ENCODE data around the gene EIF2AK3. TPM values are rescaled to one million over a fixed set of nuclear protein-coding genes. Genes with fewer than 3 reads are reported as not detected.

The EIF2AK3 gene
- total RNA-seq, 5 donors from 2014 or later (not counting 1 experiment from before 2014, with no cell fraction given): 20.3 to 33.8 (median 25.6) TPM

GRCh38 chr2:88667219-88667618 is 40.0 kb upstream of the EIF2AK3 start:
- POLR2A ChIA-PET: interaction anchor here in 1 of 2 donors (0.5 kb wide), 1 partner anchor 1572 kb away, joined by 4 read pairs; no protein-coding TSS in a partner anchor
- Mint-ChIP-seq H3K9me3 (no peaks in the 10 kb centered on the region), H3K4me1 (peaks cover 0 to 5% (median 3%) of the 10 kb centered on the region in 3 donors)

GRCh38 chr2:88666576-88666975 is 39.3 kb upstream of the EIF2AK3 start:
- Mint-ChIP-seq H3K36me3 (no peaks in the 10 kb centered on the region), H3K4me3 (no peak overlapping the region), H3K27me3 (no peaks in the 10 kb centered on the region), H3K27ac (no peak overlapping the region), H3K4me1 (no peaks in the 10 kb centered on the region), H3K9me3 (no peaks in the 10 kb centered on the region)
- ATAC-seq (replicated peaks in 1 of 4): no peak
- Histone ChIP-seq H3K9me3 (no peaks in the 10 kb centered on the region), H3K27ac (ENCODE audit: low read length) (no peak overlapping the region), H3K27me3 (replicated peaks in 1 of 2; ENCODE audit: control insufficient read depth in 2 of 2, extremely low read depth in 1 of 2, insufficient read depth in 2 of 2, low read length in 1 of 2) (no peaks in the 10 kb centered on the region), H3K4me3 (ENCODE audit: control insufficient read depth in 1 of 2, extremely low read depth in 1 of 2, low read length in 1 of 2) (no peak overlapping the region), H3K36me3 (ENCODE audit: control insufficient read depth in 2 of 2, extremely low read depth in 1 of 2, insufficient read depth in 1 of 2, low read length in 1 of 2) (no peaks in the 10 kb centered on the region), H3K4me1 (ENCODE audit: control insufficient read depth in 1 of 2, extremely low read depth in 1 of 2, insufficient read depth in 2 of 2, low read length in 2 of 2) (no peaks in the 10 kb centered on the region)
- CTCF ChIA-PET: interaction anchor here in 1 of 2 donors (1.1 kb wide), 1 partner anchor 11 kb away, joined by 4 read pairs; no protein-coding TSS in a partner anchor
- no peak for DNase-seq
- WGBS (ENCODE audit: insufficient coverage): 82% methylated on average over 4 of the region's 4 CpGs
- POLR2A ChIA-PET: no interaction called here

More at GRCh38 chr2:88667219-88667618, 40.0 kb upstream of the EIF2AK3 start:
- H3K27me3 Mint-ChIP-seq: no peaks in the 10 kb centered on the region
- DNase-seq (no peak), ATAC-seq (replicated peaks in 1 of 4) (no peak)
- 100% methylated on average over 1 of the region's 2 CpGs for WGBS (ENCODE audit: insufficient coverage)
- H3K27ac Mint-ChIP-seq: no peak overlapping the region
- H3K4me3 Mint-ChIP-seq: no peak overlapping the region
- Histone ChIP-seq H3K36me3 (ENCODE audit: control insufficient read depth in 2 of 2, extremely low read depth in 1 of 2, insufficient read depth in 1 of 2, low read length in 1 of 2) (no peaks in the 10 kb centered on the region), H3K9me3 (no peaks in the 10 kb centered on the region), H3K4me1 (ENCODE audit: control insufficient read depth in 1 of 2, extremely low read depth in 1 of 2, insufficient read depth in 2 of 2, low read length in 2 of 2) (no peaks in the 10 kb centered on the region), H3K4me3 (ENCODE audit: control insufficient read depth in 1 of 2, extremely low read depth in 1 of 2, low read length in 1 of 2) (no peak overlapping the region), H3K27me3 (replicated peaks in 1 of 2; ENCODE audit: control insufficient read depth in 2 of 2, extremely low read depth in 1 of 2, insufficient read depth in 2 of 2, low read length in 1 of 2) (no peaks in the 10 kb centered on the region), H3K27ac (ENCODE audit: low read length) (no peak overlapping the region)
- CTCF ChIA-PET: interaction anchor here in 1 of 2 donors (1.1 kb wide), 1 partner anchor 10 kb away, joined by 4 read pairs; no protein-coding TSS in a partner anchor
- H3K36me3 Mint-ChIP-seq: no peaks in the 10 kb centered on the region

GRCh38 chr2:88660622-88661021 is 33.4 kb upstream of the EIF2AK3 start:
- Histone ChIP-seq H3K4me3 (ENCODE audit: control insufficient read depth in 1 of 2, extremely low read depth in 1 of 2, low read length in 1 of 2) (no peak overlapping the region), H3K4me1 (ENCODE audit: control insufficient read depth in 1 of 2, extremely low read depth in 1 of 2, insufficient read depth in 2 of 2, low read length in 2 of 2) (no peaks in the 10 kb centered on the region), H3K36me3 (ENCODE audit: control insufficient read depth in 2 of 2, extremely low read depth in 1 of 2, insufficient read depth in 1 of 2, low read length in 1 of 2) (no peaks in the 10 kb centered on the region), H3K9me3 (no peaks in the 10 kb centered on the region), H3K27me3 (replicated peaks in 1 of 2; ENCODE audit: control insufficient read depth in 2 of 2, extremely low read depth in 1 of 2, insufficient read depth in 2 of 2, low read length in 1 of 2) (no peaks in the 10 kb centered on the region), H3K27ac (ENCODE audit: low read length) (no peak overlapping the region)
- Mint-ChIP-seq H3K36me3 (no peaks in the 10 kb centered on the region), H3K4me1 (no peaks in the 10 kb centered on the region), H3K9me3 (no peaks in the 10 kb centered on the region), H3K27me3 (no peaks in the 10 kb centered on the region), H3K27ac (no peak overlapping the region), H3K4me3 (no peak overlapping the region)
- ATAC-seq (replicated peaks in 1 of 4) (no peak), DNase-seq (no peak)
- ChIA-PET CTCF (no interaction called here), POLR2A (no interaction called here)
- WGBS (ENCODE audit: insufficient coverage): no CpG with 5 or more reads among the region's 1 CpG

GRCh38 chr2:88659538-88659915 is 32.3 kb upstream of the EIF2AK3 start:
- ChIA-PET CTCF (interaction anchor here in 1 of 2 donors (1.7 kb wide), 1 partner anchor 12 kb away, joined by 4 read pairs; no protein-coding TSS in a partner anchor), POLR2A (interaction anchor here in 1 of 2 donors (0.6 kb wide), 1 partner anchor 91 kb away, joined by 6 read pairs; no protein-coding TSS in a partner anchor)
- 56% methylated on average over 1 of the region's 4 CpGs for WGBS (ENCODE audit: insufficient coverage)
- DNase-seq: no peak
- Mint-ChIP-seq H3K4me1 (no peaks in the 10 kb centered on the region), H3K27me3 (no peaks in the 10 kb centered on the region), H3K4me3 (no peak overlapping the region), H3K9me3 (no peaks in the 10 kb centered on the region), H3K27ac (no peak overlapping the region), H3K36me3 (no peaks in the 10 kb centered on the region)
- no peak for ATAC-seq (replicated peaks in 1 of 4)
- Histone ChIP-seq H3K36me3 (ENCODE audit: control insufficient read depth in 2 of 2, extremely low read depth in 1 of 2, insufficient read depth in 1 of 2, low read length in 1 of 2) (no peaks in the 10 kb centered on the region), H3K4me1 (ENCODE audit: control insufficient read depth in 1 of 2, extremely low read depth in 1 of 2, insufficient read depth in 2 of 2, low read length in 2 of 2) (no peaks in the 10 kb centered on the region), H3K9me3 (no peaks in the 10 kb centered on the region), H3K27me3 (replicated peaks in 1 of 2; ENCODE audit: control insufficient read depth in 2 of 2, extremely low read depth in 1 of 2, insufficient read depth in 2 of 2, low read length in 1 of 2) (no peaks in the 10 kb centered on the region), H3K27ac (ENCODE audit: low read length) (no peak overlapping the region), H3K4me3 (ENCODE audit: control insufficient read depth in 1 of 2, extremely low read depth in 1 of 2, low read length in 1 of 2) (no peak overlapping the region)

- H3K27me3 ChIP-seq (replicated peaks in 1 of 2; ENCODE audit: control insufficient read depth in 2 of 2, extremely low read depth in 1 of 2, insufficient read depth in 2 of 2, low read length in 1 of 2): no peaks in the 10 kb centered on the region
- no peaks in the 10 kb centered on the region for H3K9me3 ChIP-seq
- no peak overlapping the region for H3K27ac ChIP-seq (ENCODE audit: low read length)
- Mint-ChIP-seq H3K27ac (no peak overlapping the region), H3K4me1 (no peaks in the 10 kb centered on the region), H3K36me3 (no peaks in the 10 kb centered on the region), H3K27me3 (no peaks in the 10 kb centered on the region), H3K9me3 (no peaks in the 10 kb centered on the region), H3K4me3 (no peak overlapping the region)
- no peak overlapping the region for H3K4me3 ChIP-seq (ENCODE audit: control insufficient read depth in 1 of 2, extremely low read depth in 1 of 2, low read length in 1 of 2)
- DNase-seq: no peak
- no peaks in the 10 kb centered on the region for H3K36me3 ChIP-seq (ENCODE audit: control insufficient read depth in 2 of 2, extremely low read depth in 1 of 2, insufficient read depth in 1 of 2, low read length in 1 of 2)
- ChIA-PET CTCF (interaction anchor here in 1 of 2 donors (1.7 kb wide), 1 partner anchor 13 kb away, joined by 4 read pairs; no protein-coding TSS in a partner anchor), POLR2A (interaction anchor here in 1 of 2 donors (0.6 kb wide), 1 partner anchor 26 kb away, joined by 14 read pairs; no protein-coding TSS in a partner anchor)
- no peaks in the 10 kb centered on the region for H3K4me1 ChIP-seq (ENCODE audit: control insufficient read depth in 1 of 2, extremely low read depth in 1 of 2, insufficient read depth in 2 of 2, low read length in 2 of 2)
- 80% methylated on average over 1 of the region's 4 CpGs for WGBS (ENCODE audit: insufficient coverage)
- ATAC-seq (replicated peaks in 1 of 4): no peak
Measured at GRCh38 chr2:88658881-88659537, 31.7 kb upstream of the EIF2AK3 start.

- CTCF ChIA-PET: interaction anchor here in 1 of 2 donors (1.7 kb wide), 1 partner anchor 14 kb away, joined by 4 read pairs; no protein-coding TSS in a partner anchor
Measured at GRCh38 chr2:88658326-88658725, 31.1 kb upstream of the EIF2AK3 start.

More at GRCh38 chr2:88658326-88658725, 31.1 kb upstream of the EIF2AK3 start:
- H3K36me3 ChIP-seq (ENCODE audit: control insufficient read depth in 2 of 2, extremely low read depth in 1 of 2, insufficient read depth in 1 of 2, low read length in 1 of 2): no peaks in the 10 kb centered on the region
- Mint-ChIP-seq H3K27ac (no peak overlapping the region), H3K4me3 (no peak overlapping the region), H3K27me3 (no peaks in the 10 kb centered on the region), H3K9me3 (no peaks in the 10 kb centered on the region), H3K4me1 (no peaks in the 10 kb centered on the region), H3K36me3 (no peaks in the 10 kb centered on the region)
- ATAC-seq (replicated peaks in 1 of 4) (no peak), DNase-seq (no peak)
- WGBS (ENCODE audit: insufficient coverage): no CpG with 5 or more reads among the region's 3 CpGs
- H3K27me3 ChIP-seq (replicated peaks in 1 of 2; ENCODE audit: control insufficient read depth in 2 of 2, extremely low read depth in 1 of 2, insufficient read depth in 2 of 2, low read length in 1 of 2): no peaks in the 10 kb centered on the region
- no peak overlapping the region for H3K4me3 ChIP-seq (ENCODE audit: control insufficient read depth in 1 of 2, extremely low read depth in 1 of 2, low read length in 1 of 2)
- no peaks in the 10 kb centered on the region for H3K4me1 ChIP-seq (ENCODE audit: control insufficient read depth in 1 of 2, extremely low read depth in 1 of 2, insufficient read depth in 2 of 2, low read length in 2 of 2)
- POLR2A ChIA-PET: interaction anchor here in 1 of 2 donors (0.5 kb wide), 1 partner anchor 14 kb away, joined by 3 read pairs; no protein-coding TSS in a partner anchor
- H3K9me3 ChIP-seq: no peaks in the 10 kb centered on the region
- no peak overlapping the region for H3K27ac ChIP-seq (ENCODE audit: low read length)

Measured in T-cell (primary cell).